Right lobe of liver (tissue), 4 donors: ENCODE data around the gene ACSF3.

ENCODE experiments used
- POLR2A ChIP-seq: fragments of 450-650 bp; IDR thresholded peaks from one replicate; pipeline ENCODE4 v1.6.1; 2017; ENCODE audit warnings: antibody characterized with exemption, mild to moderate bottlenecking
- TF ChIP-seq, protein P1 (sequence below), 4 donors: fragments of 200-600 bp in 3 of 4; fragments of 450-650 bp in 1 of 4; IDR thresholded peaks; one replicate each; pipeline versions ENCODE4 v1.5.1 to v1.8.0; 2016 to 2022; ENCODE audit warnings: antibody characterized with exemption in 4 of 4, mild to moderate bottlenecking in 2 of 4
- donor health status: DM: no; HTN: no; CAD: no.
- donor health status: DM: no; HTN: no; CAD: no.
- donor health status: DM: no; HTN: yes; CAD: no.

- TF ChIP-seq, protein P1, sequence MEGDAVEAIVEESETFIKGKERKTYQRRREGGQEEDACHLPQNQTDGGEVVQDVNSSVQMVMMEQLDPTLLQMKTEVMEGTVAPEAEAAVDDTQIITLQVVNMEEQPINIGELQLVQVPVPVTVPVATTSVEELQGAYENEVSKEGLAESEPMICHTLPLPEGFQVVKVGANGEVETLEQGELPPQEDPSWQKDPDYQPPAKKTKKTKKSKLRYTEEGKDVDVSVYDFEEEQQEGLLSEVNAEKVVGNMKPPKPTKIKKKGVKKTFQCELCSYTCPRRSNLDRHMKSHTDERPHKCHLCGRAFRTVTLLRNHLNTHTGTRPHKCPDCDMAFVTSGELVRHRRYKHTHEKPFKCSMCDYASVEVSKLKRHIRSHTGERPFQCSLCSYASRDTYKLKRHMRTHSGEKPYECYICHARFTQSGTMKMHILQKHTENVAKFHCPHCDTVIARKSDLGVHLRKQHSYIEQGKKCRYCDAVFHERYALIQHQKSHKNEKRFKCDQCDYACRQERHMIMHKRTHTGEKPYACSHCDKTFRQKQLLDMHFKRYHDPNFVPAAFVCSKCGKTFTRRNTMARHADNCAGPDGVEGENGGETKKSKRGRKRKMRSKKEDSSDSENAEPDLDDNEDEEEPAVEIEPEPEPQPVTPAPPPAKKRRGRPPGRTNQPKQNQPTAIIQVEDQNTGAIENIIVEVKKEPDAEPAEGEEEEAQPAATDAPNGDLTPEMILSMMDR (IDR thresholded peaks at IDR 0.05), result no peak
- no peak for TF ChIP-seq POLR2A
Measured at GRCh38 chr16:89147085-89147817, 53.6 kb downstream of the ACSF3 start.
